Hepatocyte (in vitro differentiated cells): ENCODE results near the gene MYRIP.

Source experiments
- CTCF ChIP-seq: fragments of 200-600 bp; sonication (generic); IDR thresholded peaks from 2 replicates; pipeline ENCODE4 v1.5.1; 2016; ENCODE audit warnings: antibody characterized with exemption, mild to moderate bottlenecking; ENCODE audit not compliant: poor library complexity
- EZH2 ChIP-seq: fragments of 200-600 bp; sonication (generic); IDR thresholded peaks from 2 replicates; pipeline ENCODE4 v1.6.1; 2016; ENCODE audit warnings: antibody characterized with exemption, mild to moderate bottlenecking, borderline replicate concordance

GRCh38 chr3:40229386-40229785 is 420.0 kb downstream of the MYRIP start:
- TF ChIP-seq CTCF, result no peak
- no peak for TF ChIP-seq EZH2
